Activated CD4-positive, alpha-beta memory T cell treated with anti-CD3 and anti-CD28 coated beads for 36 hours (primary cell): ENCODE measurements around the gene OR6J1. TPM values are rescaled to one million over a fixed set of nuclear protein-coding genes. Genes with fewer than 3 reads are reported as not detected.
"Not testable (repeated sequence)": the region's sequence is repeated elsewhere in the genome, so short reads cannot be mapped to it uniquely, and the experiment has no call there.

Source experiments
- CTCF ChIA-PET: fragments of 350-600 bp; sonication (Branson Sonifier 250); formaldehyde crosslinking; loops from one replicate; lab custom pipeline; 2021; ENCODE audit warnings: antibody characterized with exemption, inconsistent platforms; lab: Charles Lee
- POLR2A ChIA-PET: fragments of 350-600 bp; sonication (Branson Sonifier 250); formaldehyde crosslinking; loops from one replicate; lab custom pipeline; 2021; ENCODE audit warnings: antibody characterized with exemption; lab: Charles Lee
- DNase-seq: peaks from one replicate; pipeline ENCODE4 v3.0.0-alpha.2; 2020
- H3K27ac Mint-ChIP-seq: one replicate; pipeline ENCODE4 v1.8.0; 2021; ENCODE audit warnings: mixed read lengths
- H3K27me3 Mint-ChIP-seq: one replicate; pipeline ENCODE4 v1.8.0; 2021; ENCODE audit warnings: mixed read lengths
- H3K36me3 Mint-ChIP-seq: one replicate; pipeline ENCODE4 v1.8.0; 2021; ENCODE audit warnings: mixed read lengths
- H3K4me1 Mint-ChIP-seq: one replicate; pipeline ENCODE4 v1.8.0; 2021; ENCODE audit warnings: low read depth, mixed read lengths
- H3K4me3 Mint-ChIP-seq: one replicate; pipeline ENCODE4 v1.8.0; 2021; ENCODE audit warnings: mild to moderate bottlenecking, mixed read lengths
- H3K9me3 Mint-ChIP-seq: one replicate; pipeline ENCODE4 v1.8.0; 2021; ENCODE audit warnings: mixed read lengths
- intact Hi-C: fragments of 100-400 bp; cut with micrococcal nuclease; formaldehyde crosslinking; loops from one replicate; pipeline ENCODE4 v1.15.1; 2023
- total RNA-seq, 2 experiments: library from RNA; stranded (reverse); gene quantifications; one replicate each; pipeline ENCODE4 v1.2.3, GENCODE V29; 2021

The OR6J1 gene
- total RNA-seq, 2 experiments from 2014 or later, result not detected

DNA sequence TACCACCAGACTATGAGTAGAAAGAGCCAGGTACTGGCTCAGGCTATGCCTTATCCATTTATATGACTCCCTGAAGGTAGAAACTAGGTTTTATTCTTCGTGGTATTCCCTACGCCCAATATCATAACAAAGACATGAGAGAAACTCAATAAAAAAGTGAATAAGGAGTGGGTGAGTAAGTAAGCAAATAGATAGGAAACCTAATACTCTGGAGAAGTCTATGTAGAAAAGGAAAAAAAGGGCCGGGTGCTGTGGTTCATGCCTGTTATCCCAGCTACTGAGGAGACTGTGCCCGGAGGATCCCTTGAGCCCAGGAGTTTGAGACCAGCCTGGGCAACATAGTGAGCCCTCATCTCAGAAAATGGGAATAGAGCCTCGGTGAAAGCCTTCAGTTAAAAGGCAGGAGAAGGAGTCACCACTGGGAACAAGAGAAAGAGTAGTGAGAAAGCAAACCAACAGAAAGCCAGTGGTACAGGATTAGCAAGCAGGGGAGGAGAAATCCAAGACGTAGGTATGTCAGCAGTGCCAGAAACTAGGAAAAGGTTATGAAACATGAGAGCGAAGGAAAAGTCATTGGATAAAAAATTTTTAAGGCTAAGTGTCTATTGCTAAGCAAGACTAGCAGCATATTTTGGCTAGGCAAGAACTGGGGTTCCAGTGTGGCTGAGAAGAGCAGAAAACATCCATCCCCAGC is 6.0 kb upstream of the OR6J1 start:
- Mint-ChIP-seq H3K27me3 (no peaks in the 10 kb centered on the region), H3K27ac (no peak overlapping the region), H3K4me1 (peaks cover 3% of the 10 kb centered on the region), H3K4me3 (no peak overlapping the region), H3K36me3 (no peaks in the 10 kb centered on the region), H3K9me3 (no peaks in the 10 kb centered on the region)
- no peak for DNase-seq
- POLR2A ChIA-PET, result interaction anchor here (1.4 kb wide), 1 partner anchor 80 kb away, joined by 3 read pairs; no protein-coding TSS in a partner anchor
- CTCF ChIA-PET, result interaction anchor here (1.0 to 4.3 kb wide), 5 partner anchors 61 to 172 kb away, joined by 3 to 28 read pairs (median 8); partner anchors contain the start of gene DAD1
- intact Hi-C loops, result loop anchor here (5.0 kb wide), 2 partner anchors 63 to 202 kb away; partner anchors contain the start of gene DAD1

DNA sequence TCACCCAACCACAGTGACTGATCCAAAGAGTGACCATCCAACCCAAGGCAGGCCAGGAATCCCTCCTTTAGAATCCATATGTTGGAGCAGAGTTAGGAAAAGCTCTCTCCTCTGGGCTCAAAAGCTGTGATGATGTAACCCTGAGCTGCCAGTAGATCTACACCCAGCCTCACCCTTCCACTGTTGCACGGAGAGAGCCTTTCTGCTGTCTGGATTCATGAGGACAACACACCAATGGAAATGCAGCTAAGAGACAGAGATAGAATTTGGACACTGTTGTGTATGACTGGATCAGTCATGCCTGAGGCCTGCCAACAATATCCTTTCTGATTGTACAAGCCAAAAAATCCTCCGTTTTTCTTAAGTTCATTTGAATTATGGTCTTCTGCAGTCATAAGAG is 4.4 kb upstream of the OR6J1 start:
- intact Hi-C loops, result loop anchor here (5.0 kb wide), 1 partner anchor 119 kb away; the partner anchor contains the start of gene OXA1L

DNA sequence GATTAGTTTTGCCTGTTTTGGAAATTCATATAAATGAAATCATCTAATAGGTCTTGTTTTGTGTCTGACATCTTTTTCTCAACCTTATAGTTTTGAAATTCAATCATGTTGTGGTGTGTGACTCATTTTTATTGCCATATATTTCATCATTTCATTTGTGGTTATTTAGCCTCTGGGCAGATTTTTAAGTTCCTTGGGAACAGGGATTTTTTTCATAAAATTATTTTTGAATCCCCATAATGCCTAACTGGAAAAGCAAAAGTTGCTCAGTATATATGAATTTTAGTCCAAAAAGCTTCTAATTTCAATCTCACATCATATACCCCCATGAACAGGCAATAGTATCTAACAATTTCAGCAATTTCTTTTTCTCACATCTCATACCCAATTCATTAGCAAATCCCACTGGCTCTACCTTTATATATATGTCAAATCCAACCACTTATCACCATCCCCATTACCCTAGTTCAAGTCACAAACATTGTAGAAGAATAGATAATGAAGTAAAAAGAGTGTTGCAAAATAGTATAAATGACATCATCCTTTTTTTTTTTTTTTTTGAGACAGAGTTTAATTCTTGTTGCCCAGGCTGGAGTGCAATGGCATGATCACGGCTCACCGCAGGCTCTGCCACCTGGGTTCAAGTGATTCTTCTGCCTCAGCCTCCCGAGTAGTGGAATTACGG is 2.6 kb upstream of the OR6J1 start:
- ChIA-PET POLR2A (no interaction called here), CTCF (interaction anchor here (1.0 kb wide), 1 partner anchor 206 kb away, joined by 3 read pairs; no protein-coding TSS in a partner anchor)
- H3K27ac Mint-ChIP-seq, result no peak overlapping the region
- H3K4me1 Mint-ChIP-seq, result peaks cover 5% of the 10 kb centered on the region
- no peaks in the 10 kb centered on the region for H3K27me3 Mint-ChIP-seq
- no peak overlapping the region for H3K4me3 Mint-ChIP-seq
- no peaks in the 10 kb centered on the region for H3K9me3 Mint-ChIP-seq
- intact Hi-C loops, result loop anchor here (5.0 kb wide), 1 partner anchor 121 kb away; the partner anchor contains the start of gene OXA1L
- H3K36me3 Mint-ChIP-seq, result no peaks in the 10 kb centered on the region
- no peak for DNase-seq

More for the DNA sequence above, 4.4 kb upstream of the OR6J1 start:
- no peak for DNase-seq
- no peak overlapping the region for H3K4me3 Mint-ChIP-seq
- H3K36me3 Mint-ChIP-seq, result no peaks in the 10 kb centered on the region
- no peaks in the 10 kb centered on the region for H3K27me3 Mint-ChIP-seq
- no peak overlapping the region for H3K27ac Mint-ChIP-seq
- CTCF ChIA-PET, result interaction anchor here (2.3 kb wide), 1 partner anchor 78 kb away, joined by 11 read pairs; no protein-coding TSS in a partner anchor
- no peaks in the 10 kb centered on the region for H3K9me3 Mint-ChIP-seq
- H3K4me1 Mint-ChIP-seq, result peaks cover 5% of the 10 kb centered on the region
- POLR2A ChIA-PET, result interaction anchor here (1.3 kb wide), 1 partner anchor 78 kb away, joined by 4 read pairs; no protein-coding TSS in a partner anchor

DNA sequence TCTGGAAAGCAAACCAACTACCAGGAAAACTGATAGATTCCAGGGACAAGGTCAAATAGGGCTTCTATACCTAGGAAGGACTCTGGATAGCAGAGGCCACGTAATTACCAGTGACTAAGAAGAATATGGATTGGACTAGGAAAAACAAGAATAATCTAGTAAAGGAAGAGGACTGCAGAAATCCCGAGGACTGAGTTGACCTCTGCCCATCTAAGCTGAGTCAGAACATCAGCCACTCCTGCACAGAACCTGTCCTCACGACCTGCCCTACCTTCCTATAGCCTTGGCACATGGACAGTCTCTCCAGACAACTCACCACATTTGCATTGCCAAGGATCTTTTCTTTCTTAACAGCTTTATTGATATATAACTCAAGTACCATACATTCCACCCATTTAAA is 2.3 kb downstream of the OR6J1 start:
- ChIA-PET POLR2A (no interaction called here), CTCF (interaction anchor here (0.7 to 1.4 kb wide), 3 partner anchors 11 to 71 kb away, joined by 3 to 7 read pairs (median 3); no protein-coding TSS in a partner anchor)
- Mint-ChIP-seq H3K4me1 (peaks cover 5% of the 10 kb centered on the region), H3K4me3 (no peak overlapping the region), H3K9me3 (no peaks in the 10 kb centered on the region), H3K27me3 (no peaks in the 10 kb centered on the region), H3K27ac (no peak overlapping the region), H3K36me3 (no peaks in the 10 kb centered on the region)
- intact Hi-C loops, result no loop called here
- no peak for DNase-seq

DNA sequence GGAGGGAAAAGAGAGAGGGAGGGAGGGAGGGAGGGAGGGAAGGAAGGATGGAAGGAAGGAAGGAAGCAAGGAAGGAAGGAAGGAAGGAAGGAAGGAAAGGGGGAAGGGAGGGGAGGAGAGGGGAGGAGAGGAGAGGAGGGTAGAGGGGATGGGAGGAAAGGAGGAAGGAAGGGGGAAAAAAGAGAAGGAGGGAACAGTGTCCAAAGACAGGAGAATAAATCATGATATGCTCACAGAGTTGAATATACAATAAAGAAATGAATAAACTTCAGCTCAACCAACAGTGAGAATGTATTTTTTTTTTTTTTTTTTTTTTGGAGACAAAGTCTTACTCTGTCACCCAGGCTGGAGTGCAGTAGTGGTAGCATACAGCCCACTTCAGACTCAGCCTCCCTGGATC is 4.0 kb downstream of the OR6J1 start:
- no peak overlapping the region for H3K27ac Mint-ChIP-seq
- no peaks in the 10 kb centered on the region for H3K36me3 Mint-ChIP-seq
- H3K9me3 Mint-ChIP-seq, result no peaks in the 10 kb centered on the region
- H3K4me3 Mint-ChIP-seq, result no peak overlapping the region
- CTCF ChIA-PET, result interaction anchor here (1.0 kb wide), 1 partner anchor 70 kb away, joined by 3 read pairs; no protein-coding TSS in a partner anchor
- peaks cover 2% of the 10 kb centered on the region for H3K4me1 Mint-ChIP-seq
- no peak for DNase-seq
- POLR2A ChIA-PET, result no interaction called here
- intact Hi-C loops, result no loop called here
- no peaks in the 10 kb centered on the region for H3K27me3 Mint-ChIP-seq

DNA sequence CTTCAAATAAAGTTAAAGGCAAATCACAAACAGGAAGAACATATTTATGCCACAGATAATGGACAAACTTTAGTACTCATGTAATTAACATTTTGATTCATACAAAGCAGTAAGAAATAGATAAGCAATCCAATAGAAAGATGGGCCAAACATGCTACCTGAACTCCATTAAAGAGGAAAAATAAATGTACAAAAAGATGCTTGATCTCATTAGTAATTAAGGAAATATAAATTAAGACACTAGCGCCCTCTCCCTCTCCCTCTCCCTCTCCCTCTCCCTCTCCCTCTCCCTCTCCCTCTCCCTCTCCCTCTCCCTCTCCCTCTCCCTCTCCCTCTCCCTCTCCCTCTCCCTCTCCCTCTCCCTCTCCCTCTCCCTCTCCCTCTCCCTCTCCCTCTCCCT is 8.2 kb downstream of the OR6J1 start:
- H3K36me3 Mint-ChIP-seq, CTCF ChIA-PET, H3K4me3 Mint-ChIP-seq, H3K27me3 Mint-ChIP-seq, H3K4me1 Mint-ChIP-seq, intact Hi-C loops, H3K27ac Mint-ChIP-seq, POLR2A ChIA-PET, DNase-seq, H3K9me3 Mint-ChIP-seq: not testable (repeated sequence)

DNA sequence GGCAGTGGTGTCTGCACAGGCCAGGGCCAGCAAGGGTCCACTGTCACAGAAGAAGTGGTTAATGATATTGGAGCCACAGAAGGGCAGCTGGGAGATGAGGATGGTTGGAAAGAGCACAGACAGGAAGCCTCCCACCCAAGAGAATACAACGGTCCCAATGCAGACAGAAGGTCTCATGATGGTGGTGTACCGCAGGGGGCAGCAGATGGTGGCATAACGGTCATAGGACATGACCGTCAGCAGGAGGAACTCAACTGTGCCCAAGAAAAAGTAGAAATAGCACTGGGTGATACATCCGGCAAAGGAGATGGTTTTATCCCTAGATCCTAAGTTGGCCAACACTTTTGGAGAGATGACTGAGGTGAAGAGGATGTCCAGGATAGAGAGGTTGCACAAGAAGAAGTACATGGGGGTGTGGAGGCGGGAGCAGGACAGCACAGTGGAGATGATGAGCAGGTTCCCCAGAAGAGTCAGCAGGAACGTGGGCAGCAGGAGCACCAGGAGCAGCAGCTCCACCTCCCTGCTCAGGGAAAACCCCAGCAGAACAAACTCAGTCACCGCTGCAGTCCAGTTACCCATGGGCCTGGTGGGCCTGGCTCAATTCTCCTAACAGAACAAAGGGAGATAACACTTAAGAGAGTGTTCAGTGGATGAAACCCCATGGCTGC is 9.8 kb downstream of the OR6J1 start:
- no peak for DNase-seq
- Mint-ChIP-seq H3K27me3 (peaks cover 7% of the 10 kb centered on the region), H3K4me3 (no peak overlapping the region), H3K9me3 (peaks cover 9% of the 10 kb centered on the region), H3K36me3 (no peaks in the 10 kb centered on the region), H3K4me1 (no peaks in the 10 kb centered on the region), H3K27ac (no peak overlapping the region)
- intact Hi-C loops, result no loop called here
- ChIA-PET CTCF (no interaction called here), POLR2A (no interaction called here)

DNA sequence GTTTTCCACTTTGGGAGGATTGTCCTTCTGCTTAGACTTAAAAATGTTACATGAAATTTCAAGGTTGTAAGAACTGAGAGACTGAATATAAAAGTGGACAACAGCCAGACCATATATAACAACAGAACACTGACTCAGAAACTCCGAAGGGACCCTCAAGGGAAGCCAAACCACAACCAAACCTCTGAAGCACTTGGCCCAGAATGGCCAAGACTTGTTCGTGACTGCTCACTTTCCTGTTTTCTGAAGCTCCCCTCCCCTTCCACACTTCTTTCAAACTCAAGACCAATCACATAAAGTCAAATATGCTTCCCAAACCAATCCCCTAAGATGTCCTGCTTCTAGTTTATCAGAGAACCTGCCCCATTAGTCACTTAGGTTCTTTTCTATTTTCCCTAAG is 13.7 kb downstream of the OR6J1 start:
- no peak overlapping the region for H3K27ac Mint-ChIP-seq
- peaks cover 11% of the 10 kb centered on the region for H3K27me3 Mint-ChIP-seq
- no peaks in the 10 kb centered on the region for H3K36me3 Mint-ChIP-seq
- no peaks in the 10 kb centered on the region for H3K4me1 Mint-ChIP-seq
- H3K9me3 Mint-ChIP-seq, result peaks cover 9% of the 10 kb centered on the region
- DNase-seq, result no peak
- intact Hi-C loops, result no loop called here
- ChIA-PET CTCF (no interaction called here), POLR2A (no interaction called here)
- no peak overlapping the region for H3K4me3 Mint-ChIP-seq

DNA sequence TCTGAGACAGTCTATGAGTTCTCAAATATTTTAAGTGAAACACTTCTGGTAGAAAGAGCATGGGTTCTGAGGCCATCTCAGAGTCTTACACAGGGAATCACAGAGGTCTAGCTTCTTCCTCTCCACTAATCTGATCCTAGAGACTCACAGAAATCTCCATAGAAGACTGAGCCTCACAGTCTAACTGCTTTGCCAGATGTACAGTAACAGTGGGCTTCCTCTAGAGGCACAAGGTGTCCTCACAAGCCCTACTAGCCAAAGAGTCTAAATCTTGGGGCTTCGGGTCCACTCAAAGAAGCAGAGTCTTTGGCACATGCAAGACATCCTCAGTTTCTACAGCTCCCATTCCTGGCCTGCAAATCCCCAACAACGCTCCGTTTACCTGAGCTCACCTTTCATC is 14.1 kb downstream of the OR6J1 start:
- ChIA-PET POLR2A (no interaction called here), CTCF (no interaction called here)
- intact Hi-C loops, result no loop called here
- H3K36me3 Mint-ChIP-seq, result no peaks in the 10 kb centered on the region
- peaks cover 9% of the 10 kb centered on the region for H3K9me3 Mint-ChIP-seq
- no peak for DNase-seq
- no peak overlapping the region for H3K4me3 Mint-ChIP-seq
- H3K27me3 Mint-ChIP-seq, result peaks cover 11% of the 10 kb centered on the region
- H3K27ac Mint-ChIP-seq, result no peak overlapping the region
- no peaks in the 10 kb centered on the region for H3K4me1 Mint-ChIP-seq

DNA sequence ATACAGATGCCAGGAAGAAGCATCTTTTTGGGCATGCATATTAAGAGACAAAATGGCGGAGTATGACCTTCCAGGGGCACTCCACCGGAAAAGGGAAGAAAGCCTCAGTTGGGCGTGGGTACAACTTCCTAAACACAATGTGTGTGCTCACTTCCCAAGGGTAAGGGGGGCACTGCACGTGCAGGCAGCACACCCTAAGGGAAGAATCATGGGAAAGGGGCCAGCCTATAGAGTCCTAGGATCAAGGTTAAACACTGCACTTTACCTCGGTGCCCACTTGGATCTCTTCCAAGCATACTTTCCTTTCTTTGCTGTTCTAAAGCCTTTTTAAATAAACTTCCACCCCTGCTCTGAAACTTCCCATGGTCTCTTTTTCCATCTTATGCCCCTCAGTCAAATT is 14.8 kb downstream of the OR6J1 start:
- no peak overlapping the region for H3K27ac Mint-ChIP-seq
- CTCF ChIA-PET, result no interaction called here

DNA sequence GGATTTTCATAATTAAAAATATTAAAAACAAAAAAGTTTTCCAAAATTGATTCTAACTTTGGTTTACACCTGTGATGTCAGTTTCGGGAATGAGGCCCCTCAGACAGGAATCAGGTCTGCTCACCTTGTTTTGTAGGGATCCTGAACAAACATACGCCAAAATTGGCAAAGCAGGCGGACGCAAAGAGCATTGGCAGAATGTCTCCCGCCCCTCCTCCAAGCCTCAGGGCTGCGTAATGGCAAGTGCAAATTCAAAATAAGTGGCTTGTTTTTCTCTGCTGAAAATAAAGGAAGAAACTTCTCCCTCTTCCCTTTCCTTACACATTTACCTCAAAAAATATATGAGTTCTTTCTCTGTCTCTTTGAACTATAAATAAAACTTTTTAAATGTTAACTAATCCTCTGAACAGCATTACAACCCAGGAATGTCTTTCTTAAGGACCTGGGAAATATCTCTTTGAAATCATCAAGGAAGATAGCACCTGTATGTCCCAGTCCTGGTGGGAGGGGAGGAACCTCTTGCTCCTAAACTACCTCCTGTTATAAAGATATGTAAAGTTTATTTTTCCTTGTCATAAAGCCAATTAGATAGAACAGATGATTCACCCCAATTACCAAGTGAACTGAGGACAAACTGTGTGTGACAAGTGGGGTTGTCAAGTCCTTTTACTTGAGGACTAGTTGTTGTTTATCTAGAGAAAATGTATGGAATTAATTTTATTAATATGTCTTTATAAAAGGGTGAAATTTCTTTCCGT is 16.5 kb downstream of the OR6J1 start:
- peaks cover 9% of the 10 kb centered on the region for H3K27me3 Mint-ChIP-seq
- H3K36me3 Mint-ChIP-seq, result no peaks in the 10 kb centered on the region
- intact Hi-C loops, result no loop called here
- POLR2A ChIA-PET, result no interaction called here
- CTCF ChIA-PET, result no interaction called here
- DNase-seq, result no peak
- peaks cover 9% of the 10 kb centered on the region for H3K9me3 Mint-ChIP-seq
- peaks cover 2% of the 10 kb centered on the region for H3K4me1 Mint-ChIP-seq
- H3K27ac Mint-ChIP-seq, result no peak overlapping the region
- H3K4me3 Mint-ChIP-seq, result no peak overlapping the region

More for the DNA sequence above, 14.8 kb downstream of the OR6J1 start:
- H3K36me3 Mint-ChIP-seq, result no peaks in the 10 kb centered on the region
- no peak for DNase-seq
- no peak overlapping the region for H3K4me3 Mint-ChIP-seq
- peaks cover 9% of the 10 kb centered on the region for H3K9me3 Mint-ChIP-seq
- intact Hi-C loops, result no loop called here
- POLR2A ChIA-PET, result no interaction called here
- peaks cover 11% of the 10 kb centered on the region for H3K27me3 Mint-ChIP-seq
- no peaks in the 10 kb centered on the region for H3K4me1 Mint-ChIP-seq
